Esophagus squamous epithelium (tissue), 4 donors: ENCODE results near the gene LUZP1.

Experiments used
- CTCF ChIP-seq, 6 experiments: fragments of 450-650 bp in 4 of 6; fragments of 200-600 bp in 2 of 6; sonication (generic) in 2 of 6; IDR thresholded peaks; one replicate each; pipeline ENCODE4 v1.5.1; 2016 to 2019; ENCODE audit warnings: antibody characterized with exemption in 6 of 6, mild to moderate bottlenecking in 4 of 6, moderate library complexity in 4 of 6
- POLR2A ChIP-seq, 4 donors: fragments of 450-650 bp; IDR thresholded peaks; one replicate each; pipeline ENCODE4 v1.6.1; 2017; ENCODE audit warnings: antibody characterized with exemption in 4 of 4, mild to moderate bottlenecking in 4 of 4, moderate library complexity in 3 of 4

- TF ChIP-seq POLR2A (IDR thresholded peaks at IDR 0.05) (no peak), CTCF (IDR thresholded peaks at IDR 0.05) (no peak)
Measured at GRCh38 chr1:23083714-23084480, 84.8 kb downstream of the LUZP1 start.
